Middle frontal gyrus (tissue), 1 donor: ENCODE data around the gene STAT2.
"Not testable (repeated sequence)": the region's sequence is repeated elsewhere in the genome, so short reads cannot be mapped to it uniquely, and the experiment has no call there.

ENCODE experiments used
- DNase-seq: peaks from one replicate; pipeline ENCODE4 v3.0.0-alpha.2; 2015; ENCODE audit warnings: low spot score; ENCODE audit errors: extremely low spot score

The STAT2 gene

GRCh38 chr12:56359851-56360767 is at the start of gene STAT2:
TSS of gene STAT2 (minus strand) at chr12:56360107. CDS start at chr12:56356571, 3,536 bp downstream.
- peak; percentile 98 for DNase-seq

DNA sequence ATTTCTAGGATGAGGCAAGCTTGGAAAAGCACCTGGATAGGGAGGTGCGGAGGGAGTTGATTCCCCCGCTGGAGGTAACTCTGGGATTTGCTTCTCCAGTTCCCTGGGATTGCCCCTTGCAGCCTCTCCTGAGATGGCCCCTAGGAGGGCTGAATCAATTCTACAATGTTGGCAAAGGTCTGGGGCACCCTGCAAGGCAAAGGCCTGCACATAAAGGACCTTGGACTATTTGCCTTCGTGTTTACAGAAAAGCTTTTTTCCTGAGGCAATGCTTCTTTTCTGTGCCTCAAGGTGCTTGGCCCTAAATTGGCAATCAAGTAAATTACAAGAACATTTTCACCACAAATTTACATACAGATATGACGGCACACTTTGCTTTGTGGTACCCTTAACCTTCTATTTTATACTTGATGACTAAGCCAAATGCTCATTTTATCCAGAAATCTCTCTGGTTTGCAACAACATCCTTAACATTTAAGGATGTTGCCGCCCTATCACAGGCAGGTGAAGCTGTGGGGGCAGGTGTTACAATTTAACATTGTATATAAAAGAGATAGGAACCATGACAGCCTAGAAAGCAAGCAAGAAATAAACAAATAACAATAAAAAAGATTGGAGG is 49.0 kb upstream of the STAT2 start:
- DNase-seq, result no peak

DNA sequence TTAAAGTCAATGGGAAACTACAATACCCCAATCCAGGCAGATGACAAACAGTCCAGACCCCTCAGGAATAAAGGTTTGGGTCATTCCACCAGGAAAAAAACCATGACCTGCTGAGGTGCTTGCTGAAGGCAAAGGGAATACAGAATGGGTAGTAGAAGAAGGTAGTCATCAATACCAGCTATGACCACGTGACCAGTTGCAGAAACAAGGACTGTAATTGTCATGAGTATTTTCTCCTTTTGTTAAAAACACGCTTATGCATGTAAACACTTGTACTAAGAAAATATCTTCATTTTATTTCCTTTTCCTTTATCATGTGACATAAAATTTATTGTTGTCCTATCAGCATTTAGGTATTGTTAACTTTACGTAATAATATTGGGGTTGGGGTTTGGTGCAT is 44.3 kb upstream of the STAT2 start:
- not testable (repeated sequence) for DNase-seq

DNA sequence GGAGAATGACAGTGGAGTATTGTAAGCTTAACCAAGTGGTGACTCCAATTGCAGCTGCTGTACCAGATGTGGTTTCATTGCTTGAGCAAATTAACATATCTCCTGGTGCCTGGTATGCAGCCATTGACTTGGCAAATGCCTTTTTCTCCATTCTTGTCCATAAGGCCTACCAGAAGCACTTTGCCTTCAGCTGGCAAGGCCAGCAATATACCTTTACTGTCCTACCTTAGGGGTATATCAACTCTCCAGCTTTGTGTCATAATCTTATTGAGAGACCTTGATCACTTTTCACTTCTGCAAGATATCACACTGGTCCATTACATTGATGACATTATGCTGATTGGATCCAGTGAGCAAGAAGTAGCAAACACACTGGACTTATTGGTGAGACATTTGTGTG is 41.7 kb upstream of the STAT2 start:
- not testable (repeated sequence) for DNase-seq

- not testable (repeated sequence) for DNase-seq
Measured at GRCh38 chr12:56401125-56401524, 41.2 kb upstream of the STAT2 start.

GRCh38 chr12:56399466-56399865 is 39.6 kb upstream of the STAT2 start:
- not testable (repeated sequence) for DNase-seq

- no peak for DNase-seq
Measured at GRCh38 chr12:56398324-56398723, 38.4 kb upstream of the STAT2 start.

- DNase-seq, result no peak
Measured at GRCh38 chr12:56392331-56392730, 32.4 kb upstream of the STAT2 start.

- no peak for DNase-seq
Measured at GRCh38 chr12:56391721-56392120, 31.8 kb upstream of the STAT2 start.

DNA sequence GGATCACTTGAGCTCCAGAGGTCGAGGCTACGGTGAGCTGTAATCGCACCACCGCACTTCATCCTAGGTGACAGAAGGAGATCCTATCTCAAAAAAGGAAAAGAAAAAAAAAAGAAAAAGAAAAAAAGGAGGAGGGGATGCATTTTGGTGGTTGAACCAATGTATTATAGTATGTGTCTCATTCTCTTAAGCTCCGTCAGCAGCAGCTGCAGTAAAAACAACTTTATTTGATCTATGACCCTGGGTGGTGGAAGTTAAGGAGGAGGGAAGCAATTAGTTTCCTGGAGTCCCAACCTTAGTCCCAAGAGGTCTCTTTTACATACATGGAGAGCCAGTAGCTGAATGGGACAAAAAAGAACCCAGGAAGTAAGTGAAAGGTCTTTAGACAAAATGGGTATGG is 29.5 kb upstream of the STAT2 start:
- no peak for DNase-seq

DNA sequence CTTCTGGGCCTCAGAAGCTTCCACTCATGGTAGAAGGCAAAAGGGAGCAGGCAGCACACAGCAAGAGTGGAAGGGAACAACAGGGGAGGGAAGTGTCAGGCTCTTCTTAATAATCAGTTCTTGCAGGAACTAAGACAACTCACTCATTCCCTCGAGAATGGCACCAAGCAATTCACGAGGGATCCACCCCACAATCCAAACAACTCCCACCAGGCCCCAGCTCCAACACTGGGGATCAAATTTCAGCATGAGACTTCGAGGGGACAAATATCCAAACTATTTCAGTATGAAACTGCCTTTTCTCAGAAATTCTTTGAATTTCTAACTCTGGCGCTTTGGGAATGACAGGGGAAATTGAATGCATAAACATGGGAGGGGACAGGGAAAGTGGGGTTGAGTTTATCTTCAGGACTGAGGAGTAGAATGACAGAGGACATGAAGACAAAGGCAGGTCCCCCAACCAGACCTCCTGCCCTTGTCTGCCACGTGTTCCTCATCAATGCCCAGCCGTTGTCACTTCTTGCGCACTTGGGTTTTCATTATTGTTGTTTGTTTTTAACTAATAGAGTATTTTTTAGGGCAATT is 27.3 kb upstream of the STAT2 start:
- no peak for DNase-seq

DNA sequence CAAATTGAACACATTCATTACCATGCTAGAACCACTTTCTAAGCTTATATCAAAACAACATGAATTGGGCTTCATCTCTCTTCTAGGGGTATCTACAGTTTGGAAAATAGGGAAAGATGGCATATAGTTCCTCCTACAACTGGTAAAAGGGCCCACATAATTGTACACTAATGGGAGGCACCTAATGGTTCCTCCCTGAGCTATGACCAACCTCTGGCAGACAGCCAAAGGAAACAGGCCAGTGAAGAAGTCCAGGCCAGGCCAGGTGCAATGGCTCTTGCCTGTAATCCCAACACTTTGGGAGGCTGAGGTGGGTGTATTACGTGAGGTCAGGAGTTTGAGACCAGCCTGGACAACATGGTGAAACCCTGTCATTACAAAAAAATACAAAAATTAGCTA is 26.0 kb upstream of the STAT2 start:
- no peak for DNase-seq

DNA sequence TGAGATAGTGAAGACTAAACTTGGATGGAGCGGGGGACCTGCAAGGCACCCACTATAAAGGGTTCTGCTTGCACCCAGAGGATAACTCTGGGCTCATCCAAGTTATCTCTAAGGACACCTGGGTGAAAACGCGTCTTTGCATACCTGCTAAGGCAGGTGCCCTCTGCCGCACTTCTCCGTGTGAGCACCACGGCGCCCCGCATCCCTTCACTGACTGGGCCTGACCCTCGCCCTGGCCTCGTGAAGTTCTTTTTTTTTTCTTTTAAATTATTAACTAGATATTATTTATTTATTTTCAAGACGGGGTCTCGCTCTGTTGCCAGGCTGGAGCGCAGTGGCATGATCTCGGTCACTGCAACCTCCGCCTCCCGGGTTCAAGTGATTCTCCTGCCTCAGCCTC is 22.7 kb upstream of the STAT2 start:
- DNase-seq, result no peak

- no peak for DNase-seq
Measured at GRCh38 chr12:56377989-56378316, 18.0 kb upstream of the STAT2 start.

DNA sequence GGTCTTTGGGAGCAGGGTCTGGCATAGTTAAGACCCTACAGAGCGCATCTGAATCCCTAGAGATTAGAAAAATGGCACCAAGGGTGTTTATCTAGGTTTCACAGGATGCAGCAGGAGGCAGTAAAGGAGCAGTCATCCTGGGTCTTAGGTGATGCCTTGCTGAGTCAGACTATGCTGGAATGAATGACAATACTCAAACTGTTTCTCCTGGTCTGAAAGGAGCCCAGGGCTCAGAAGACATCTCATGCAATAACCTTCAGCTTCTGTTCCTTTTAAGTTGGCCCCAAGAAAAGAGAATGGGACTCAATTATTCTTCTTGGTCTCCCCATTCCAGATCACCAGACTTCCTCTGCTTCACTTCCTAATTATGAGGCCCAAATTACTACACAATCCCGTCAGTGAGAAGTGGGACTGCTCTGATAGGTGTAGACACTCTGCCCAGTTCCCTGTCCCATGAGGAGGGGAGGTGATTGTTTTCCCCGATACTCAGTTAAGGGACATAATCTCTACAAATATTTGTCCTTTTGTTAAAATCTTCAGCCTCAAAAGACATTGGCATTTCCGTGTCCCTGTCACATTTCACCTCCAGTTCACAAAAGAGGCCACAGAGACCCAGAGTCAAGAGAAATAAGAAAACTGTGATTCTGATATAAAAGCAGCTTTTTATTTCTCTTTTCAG is 17.5 kb upstream of the STAT2 start:
- no peak for DNase-seq

GRCh38 chr12:56375598-56376434 is 15.9 kb upstream of the STAT2 start:
- DNase-seq, result no peak

DNA sequence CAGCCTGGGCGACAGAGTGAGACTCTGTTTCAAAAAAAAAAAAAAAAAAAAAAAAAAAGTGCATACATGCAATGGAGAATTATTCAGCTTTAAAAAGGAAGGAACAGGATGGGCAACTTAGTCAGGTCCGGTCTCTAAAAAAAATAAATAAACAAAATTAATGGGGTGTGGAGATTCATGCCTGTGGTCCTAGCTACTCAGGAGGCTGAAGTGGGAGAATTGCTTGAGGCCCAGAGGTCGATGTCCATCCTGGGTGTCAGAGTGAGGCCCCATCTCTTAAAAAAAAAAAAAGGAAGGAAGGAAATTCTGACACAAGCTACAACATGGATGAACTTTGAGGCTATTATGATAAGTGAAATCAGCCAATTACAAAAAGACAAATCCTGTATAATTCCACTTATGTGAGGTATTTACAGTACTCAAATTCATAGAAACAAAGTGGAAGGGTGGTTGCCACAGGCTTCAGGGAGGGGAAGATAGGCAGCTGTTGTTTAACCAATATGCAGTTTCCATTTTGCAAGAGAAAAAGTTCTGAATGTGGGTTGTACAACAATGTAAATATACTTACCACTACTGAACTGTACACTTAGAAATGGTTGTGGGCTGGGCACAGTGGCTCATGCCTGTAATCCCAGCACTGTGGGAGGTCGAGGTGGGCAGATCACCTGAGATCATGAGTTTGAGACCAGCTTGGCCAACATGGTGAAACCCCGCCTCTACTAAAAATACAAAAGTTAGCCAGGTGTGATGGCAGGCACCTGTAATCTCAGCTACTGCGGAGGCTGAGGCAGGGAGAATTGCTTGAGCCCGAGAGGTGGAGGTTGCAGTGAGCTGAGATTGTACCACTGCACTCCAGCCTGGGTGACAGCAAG is 15.1 kb upstream of the STAT2 start:
- no peak for DNase-seq

- no peak for DNase-seq
Measured at GRCh38 chr12:56373515-56373914, 13.6 kb upstream of the STAT2 start.

DNA sequence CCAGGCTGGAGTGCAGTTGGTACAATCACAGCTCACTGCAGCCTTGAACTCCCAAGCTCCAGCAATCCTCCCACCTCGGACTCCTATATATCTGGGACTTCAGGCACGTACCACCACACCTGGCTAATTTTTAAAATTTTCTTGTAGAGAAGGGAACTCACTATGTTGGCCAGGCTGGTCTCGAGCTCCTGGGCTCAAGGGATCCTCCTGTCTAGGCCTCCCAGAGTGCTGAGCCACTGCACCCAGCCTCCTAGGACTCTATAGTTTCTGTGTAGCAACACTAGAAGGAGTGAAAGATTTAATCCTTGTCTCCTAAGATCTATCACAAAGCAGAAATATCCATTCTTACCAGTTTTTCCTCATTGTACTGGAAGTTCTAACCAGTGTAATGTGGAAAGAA is 7.0 kb upstream of the STAT2 start:
- no peak for DNase-seq
